ENCODE results near the gene NTM.

- TF ChIP-seq CTCF (IDR thresholded peaks at IDR 0.05; ENCODE audit: low read depth, low read length) (no peak), EZH2phosphoT487 (IDR thresholded peaks at IDR 0.05; ENCODE audit: low read depth) (no peak)
These were observed 605.2 kb downstream of the NTM start for GRCh38 chr11:131975619-131976018.

All from OCI-LY3 (cell line).